KBM-7 (cell line): Measurements from ENCODE around the gene MPZL3.

Experiments used
- DNase-seq: peaks from one replicate; pipeline ENCODE4 v3.0.0-alpha.2; 2015
- in situ Hi-C: fragments of 300-500 bp; cut with MboI; formaldehyde crosslinking; loops from 2 replicates; pipeline ENCODE4 v1.14.3; 2020; ENCODE audit warnings: low sequenced_read_pairs, low pct_unique_long_range_greater_than_20kb, mixed read lengths

Gene MPZL3

DNA sequence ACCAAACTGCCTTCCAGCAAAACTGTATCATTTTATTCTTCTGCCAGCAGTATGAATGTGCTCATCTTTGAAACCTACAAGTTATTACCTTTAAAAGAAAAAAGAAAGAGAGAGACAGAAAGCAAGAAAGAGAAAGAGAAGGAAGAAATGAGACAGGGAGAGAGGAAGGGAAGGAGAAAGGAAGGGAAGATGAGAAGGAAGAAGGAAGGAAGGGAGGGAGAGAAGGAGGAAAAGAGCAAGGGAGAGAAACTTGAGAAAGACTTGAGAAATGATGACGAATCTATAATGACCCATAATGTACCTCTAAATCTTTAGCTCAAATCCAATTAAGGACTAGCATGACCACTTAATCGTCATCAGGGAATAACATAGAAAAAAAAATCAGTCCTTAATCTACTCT, 16.0 kb downstream of the MPZL3 start:
- DNase-seq: no peak

DNA sequence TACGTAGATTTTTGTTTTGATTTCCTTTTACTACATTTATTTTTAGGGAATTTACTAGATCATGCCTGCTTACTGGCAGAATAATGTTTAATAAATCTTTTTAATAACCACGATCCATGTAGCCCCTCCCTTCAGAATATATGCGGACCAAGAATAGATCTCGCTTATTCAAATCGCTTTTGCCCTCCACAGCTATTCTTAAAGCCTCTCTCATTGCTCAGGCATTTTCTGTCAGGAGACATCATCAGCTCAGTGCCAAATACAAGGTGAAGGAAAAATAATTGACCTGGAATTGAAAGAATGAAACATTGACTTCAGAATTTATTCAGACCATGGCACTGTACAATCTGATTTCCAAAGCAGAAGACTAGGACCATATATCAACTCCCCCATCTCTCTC, 17.3 kb downstream of the MPZL3 start:
- no peak for DNase-seq
- in situ Hi-C loops: no loop called here

More for the DNA sequence above, 16.0 kb downstream of the MPZL3 start:
- in situ Hi-C loops: no loop called here

DNA sequence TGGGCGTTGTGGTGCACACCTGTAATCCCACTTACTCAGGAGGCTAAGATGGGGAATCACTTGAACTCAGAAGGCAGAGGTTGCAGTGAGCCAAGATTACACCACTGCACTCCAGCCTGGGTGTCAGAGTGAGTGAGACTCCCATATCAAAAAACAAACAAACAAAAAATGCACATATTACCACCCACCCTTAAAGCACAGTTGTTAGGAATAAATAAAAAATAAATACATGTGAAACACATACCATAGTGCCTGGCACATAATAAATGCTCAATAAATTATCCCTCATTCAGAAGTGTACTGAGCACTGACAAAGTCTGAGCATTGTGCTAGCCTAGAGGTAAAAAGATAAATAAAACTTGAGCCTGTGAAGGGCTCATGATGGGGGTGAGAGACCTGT, 18.3 kb downstream of the MPZL3 start:
- in situ Hi-C loops: no loop called here

DNA sequence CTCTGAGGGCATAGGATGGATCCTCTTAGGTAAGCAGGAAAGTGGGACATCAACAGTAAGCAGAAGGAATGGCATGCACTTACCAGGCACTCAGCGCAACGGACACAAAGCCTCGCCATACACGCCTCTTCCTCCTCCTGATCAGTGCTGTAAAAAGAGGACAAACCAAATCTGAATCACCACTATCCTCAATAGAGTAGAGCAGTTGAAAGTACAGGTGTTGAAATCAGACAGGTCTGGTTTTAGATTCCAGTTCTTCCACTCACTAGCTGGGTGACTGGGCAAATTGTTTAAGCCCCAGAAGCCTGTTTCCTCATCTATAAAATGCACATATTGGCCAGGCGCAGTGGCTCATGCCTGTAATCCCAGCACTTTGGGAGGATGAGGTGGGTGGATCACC, 18.8 kb downstream of the MPZL3 start:
- in situ Hi-C loops: no loop called here
- DNase-seq: no peak

More for the DNA sequence above, 18.3 kb downstream of the MPZL3 start:
- no peak for DNase-seq

DNA sequence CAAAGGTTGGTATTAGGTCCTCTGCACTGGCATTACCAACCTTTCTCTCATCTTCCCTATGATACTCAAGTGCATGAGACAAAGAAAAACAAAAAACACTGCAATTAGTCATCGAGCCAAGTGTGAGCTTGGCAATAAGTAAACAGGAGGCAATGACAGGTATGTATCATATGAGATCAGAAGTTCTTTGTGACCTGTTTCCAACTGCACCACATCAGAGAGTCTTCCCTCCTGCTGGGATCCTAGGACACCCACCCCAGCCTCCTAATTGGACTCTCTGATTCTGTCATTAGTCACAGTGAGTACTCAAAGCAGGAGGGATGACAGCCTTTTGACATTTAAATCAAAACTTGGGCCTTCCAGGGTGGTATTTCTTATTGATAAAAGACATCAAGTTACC, 19.5 kb downstream of the MPZL3 start:
- DNase-seq: no peak
- in situ Hi-C loops: no loop called here

DNA sequence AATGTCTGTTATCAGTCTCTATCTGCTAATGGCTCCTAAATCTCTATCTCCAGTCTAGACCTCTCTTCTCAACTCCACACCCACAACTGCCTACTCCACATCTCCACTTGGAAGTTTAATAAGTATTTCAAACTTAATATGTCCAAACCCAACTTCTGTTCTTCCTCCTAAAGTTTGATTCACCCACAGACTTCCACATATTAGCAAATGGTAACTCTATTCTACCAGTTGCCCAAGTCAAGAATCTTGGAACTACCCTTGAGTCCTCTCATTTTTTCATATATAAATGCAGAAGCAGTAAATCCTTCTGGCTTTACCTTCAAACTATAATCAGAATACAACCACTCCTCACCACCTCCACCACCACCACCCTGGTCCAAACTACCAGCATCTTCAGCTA, 20.7 kb downstream of the MPZL3 start:
- DNase-seq: no peak
- in situ Hi-C loops: no loop called here

DNA sequence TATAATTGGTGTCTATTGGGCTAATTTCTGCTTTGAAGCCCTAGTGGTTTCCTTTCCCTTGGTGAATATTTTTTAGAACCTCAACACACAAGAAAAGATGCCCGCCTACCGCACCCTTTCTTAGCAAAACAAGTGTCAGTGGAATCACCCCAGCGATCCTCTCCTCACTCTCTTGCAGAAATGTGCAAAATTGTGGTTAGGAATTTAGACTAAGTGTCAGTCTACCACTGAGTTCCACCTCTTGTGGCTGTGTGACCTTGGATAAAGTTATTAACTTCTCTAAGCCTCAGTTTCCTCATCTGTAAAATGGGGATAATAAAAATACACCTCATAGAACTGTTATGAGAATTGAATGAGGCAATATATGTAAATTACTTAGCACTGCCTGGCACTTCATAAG, 22.1 kb downstream of the MPZL3 start:
- no peak for DNase-seq
- in situ Hi-C loops: no loop called here

DNA sequence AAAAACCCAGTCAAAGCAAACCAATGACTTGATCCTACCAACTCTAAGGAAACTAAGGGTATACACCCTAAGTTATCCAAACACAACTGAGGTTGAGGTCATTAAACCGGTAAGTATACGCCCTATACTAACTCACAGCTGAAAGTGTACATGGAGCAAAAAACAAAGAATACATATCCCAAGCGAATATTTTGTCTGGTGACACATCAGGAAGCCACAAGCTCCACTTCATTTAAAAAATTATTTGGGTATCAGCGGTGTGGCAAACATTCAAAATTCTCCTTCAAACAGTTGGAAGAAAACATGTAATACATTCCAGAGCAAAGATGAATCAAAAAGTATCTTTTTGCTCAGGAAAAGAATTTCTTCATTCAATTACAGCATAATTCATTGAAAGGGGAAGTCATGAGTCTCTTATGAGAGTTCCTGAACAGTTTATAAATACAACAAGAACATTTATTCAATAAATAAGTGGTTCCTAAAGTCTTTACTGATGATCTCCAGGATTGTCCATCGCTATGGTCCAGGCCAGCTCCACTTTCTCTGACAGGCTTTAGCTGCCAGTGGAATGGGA, 22.8 kb downstream of the MPZL3 start:
- no peak for DNase-seq
- in situ Hi-C loops: no loop called here

DNA sequence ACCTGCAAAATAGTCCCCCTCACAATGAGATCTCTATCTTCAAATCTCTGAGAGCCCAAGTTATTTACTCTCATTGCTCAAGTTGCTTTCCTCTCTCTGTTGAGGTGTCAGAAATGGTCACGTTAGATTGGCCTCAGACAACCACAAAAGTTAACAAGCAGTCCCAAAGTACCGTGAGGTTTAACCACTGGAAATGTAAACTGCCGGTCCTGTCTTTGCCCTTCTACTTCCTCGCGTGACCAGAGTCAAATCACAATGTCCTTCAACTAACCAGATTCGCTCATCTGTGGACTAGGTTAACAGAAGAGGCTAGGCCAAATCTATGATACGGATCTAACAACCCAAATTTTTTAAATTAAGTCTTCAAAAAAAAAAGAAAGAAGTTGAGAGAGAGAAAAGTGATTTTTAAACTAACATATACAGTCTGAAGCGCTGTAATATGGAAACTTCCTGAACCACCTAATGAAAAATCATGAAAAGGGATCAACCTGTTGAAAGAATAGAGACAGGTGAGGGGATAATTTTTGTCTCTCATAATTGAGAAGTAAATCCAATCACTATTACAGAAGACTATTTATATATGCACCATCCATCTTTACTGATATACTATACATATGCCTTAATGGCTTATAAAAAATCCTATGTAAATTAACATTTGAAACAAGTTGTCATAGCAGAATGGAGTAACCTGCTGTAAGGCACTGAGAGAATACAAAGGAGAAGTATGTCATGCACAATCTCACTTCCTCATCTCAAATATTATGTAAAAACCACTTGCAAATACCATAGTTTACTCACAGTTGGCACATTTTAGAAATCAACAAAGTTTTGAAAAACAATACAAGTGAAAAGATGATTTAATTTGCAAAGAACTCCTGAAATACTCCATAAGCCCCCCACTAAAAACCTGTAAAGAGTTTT, 24.0 kb downstream of the MPZL3 start:
- peak; percentile 87 for DNase-seq

DNA sequence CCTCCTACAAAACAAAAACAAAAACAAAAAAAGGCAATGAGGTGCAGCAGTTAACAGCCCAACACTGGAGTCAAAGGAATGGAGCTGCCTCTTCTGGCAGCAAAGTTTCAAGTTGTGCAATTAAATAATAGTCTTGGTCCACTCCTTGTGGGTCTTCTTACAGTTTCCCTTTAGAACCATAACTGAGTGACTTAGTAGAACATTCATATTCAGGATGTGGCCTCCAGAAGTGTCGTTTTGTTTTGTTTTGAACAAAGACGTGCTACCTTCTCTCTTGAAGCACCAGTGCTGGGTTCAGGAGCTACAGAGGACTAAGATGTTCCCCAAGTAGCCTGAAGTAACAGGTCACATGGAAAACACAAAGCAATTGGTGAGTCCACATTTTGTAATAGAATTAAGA, 25.4 kb downstream of the MPZL3 start:
- in situ Hi-C loops: no loop called here
- no peak for DNase-seq

More for the DNA sequence above, 24.0 kb downstream of the MPZL3 start:
- in situ Hi-C loops: no loop called here

DNA sequence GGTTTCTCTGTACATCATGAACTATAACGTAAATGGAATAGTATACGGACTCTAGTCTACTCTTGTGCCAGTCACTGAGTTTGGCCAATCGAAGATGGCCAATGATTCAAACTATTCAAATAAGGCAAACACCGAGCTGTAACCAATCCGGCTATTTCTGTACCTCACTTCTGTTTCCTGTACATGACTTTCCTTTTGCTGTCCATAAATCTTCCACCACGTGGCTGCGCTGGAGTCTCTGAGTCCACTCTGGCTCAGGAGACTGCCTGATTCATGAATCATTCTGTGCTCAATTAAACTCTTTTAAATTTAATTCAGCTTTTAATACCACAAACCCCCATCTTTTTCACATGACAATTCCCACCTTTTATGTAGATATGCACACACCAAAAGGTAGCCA, 25.9 kb downstream of the MPZL3 start:
- in situ Hi-C loops: no loop called here

DNA sequence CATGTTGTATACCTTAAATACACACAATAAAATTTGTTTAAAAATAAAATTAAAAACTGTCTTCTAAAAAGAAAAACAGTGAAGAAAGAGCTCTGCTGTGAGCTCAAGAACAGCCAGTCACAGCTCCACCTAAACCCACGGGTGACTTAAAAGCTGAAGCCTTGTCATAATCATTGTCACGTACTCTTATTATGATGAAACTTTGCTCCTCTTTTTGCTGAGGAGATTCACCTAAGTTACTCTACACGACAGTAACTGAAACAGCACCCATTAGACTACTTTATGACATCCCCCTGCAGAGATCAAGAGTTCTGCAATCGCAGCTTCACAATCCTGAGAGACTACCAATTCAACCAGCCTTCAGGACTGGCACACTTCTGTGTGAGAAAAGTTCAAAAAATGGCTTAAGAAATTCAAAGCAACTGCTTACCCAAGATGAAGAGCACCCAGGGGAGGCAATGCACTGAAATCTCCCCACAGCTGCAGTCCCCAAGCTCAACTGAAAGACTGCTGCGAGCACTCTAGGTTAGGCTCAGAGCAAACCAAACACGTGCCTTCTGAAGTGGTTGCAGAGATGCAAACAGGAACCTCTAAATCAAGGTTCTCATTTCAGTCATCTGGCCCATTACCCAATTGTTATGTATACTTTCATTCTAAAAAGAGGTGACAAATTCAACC, 27.5 kb downstream of the MPZL3 start, which contains the start of gene JAML:
TSS of gene JAML (minus strand) at position 501 of the 678 bp plus-strand sequence. CDS start 10,145 bp downstream, outside the sequence.
- DNase-seq: no peak
- in situ Hi-C loops: no loop called here

More for the DNA sequence above, 25.9 kb downstream of the MPZL3 start:
- DNase-seq: peak; percentile 63

DNA sequence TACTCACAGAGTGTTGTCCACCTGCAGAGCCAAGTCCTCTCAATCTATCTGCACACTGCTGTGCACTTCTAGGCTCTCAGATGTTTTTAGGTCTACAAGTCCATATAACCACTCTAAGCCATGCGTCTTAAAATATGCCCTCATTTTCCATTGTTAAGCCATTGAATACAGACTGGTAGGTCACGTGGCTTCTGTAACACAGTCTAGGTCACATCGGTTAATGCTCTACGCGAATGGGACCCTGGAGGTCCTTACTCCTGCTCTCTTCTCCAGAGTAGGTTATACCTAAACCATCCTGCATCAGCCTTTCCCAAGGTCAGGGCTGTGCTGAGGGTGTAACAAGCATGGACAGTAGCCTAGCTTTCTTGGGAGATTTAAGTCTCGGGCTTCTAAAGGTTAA, 28.2 kb downstream of the MPZL3 start:
- in situ Hi-C loops: no loop called here
- DNase-seq: no peak

DNA sequence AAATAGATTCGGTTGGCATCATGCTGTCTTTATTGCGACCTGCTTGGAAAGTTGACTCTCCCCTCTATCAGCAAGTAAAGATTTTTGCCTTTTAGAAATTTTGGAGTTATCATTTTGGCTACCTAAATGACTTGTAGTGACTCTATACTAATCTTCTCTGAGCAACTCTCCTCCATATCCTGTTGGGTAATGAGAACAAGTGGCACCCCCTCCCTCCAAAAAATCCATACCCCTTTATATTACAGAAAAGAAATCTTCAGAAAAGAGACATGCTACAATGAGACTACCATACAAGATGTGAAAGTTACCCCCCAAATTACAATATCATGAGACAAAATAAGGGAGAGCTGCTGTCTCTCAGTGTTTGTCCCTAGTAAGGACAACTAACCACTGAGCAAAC, 28.6 kb downstream of the MPZL3 start:
- in situ Hi-C loops: no loop called here
- DNase-seq: no peak

DNA sequence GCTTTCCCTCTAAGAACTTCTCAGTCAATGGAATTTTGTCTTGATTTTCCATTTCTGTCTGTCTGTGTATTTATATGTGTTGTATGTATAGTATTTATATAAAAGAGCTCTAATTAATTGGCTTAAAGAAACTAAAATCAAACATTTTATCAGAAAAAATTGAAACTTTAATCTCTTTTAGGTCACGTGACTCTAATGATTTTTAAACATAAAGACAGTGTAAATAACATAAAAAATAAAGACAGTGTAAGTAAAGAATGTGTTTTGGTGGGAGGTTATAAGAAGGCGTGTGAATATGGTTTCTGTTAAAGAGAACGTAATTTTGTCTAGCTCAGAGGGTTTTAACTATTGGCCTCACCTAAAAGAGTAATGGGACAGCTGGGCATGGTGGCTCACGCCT, 29.7 kb downstream of the MPZL3 start:
- no peak for DNase-seq
- in situ Hi-C loops: no loop called here

DNA sequence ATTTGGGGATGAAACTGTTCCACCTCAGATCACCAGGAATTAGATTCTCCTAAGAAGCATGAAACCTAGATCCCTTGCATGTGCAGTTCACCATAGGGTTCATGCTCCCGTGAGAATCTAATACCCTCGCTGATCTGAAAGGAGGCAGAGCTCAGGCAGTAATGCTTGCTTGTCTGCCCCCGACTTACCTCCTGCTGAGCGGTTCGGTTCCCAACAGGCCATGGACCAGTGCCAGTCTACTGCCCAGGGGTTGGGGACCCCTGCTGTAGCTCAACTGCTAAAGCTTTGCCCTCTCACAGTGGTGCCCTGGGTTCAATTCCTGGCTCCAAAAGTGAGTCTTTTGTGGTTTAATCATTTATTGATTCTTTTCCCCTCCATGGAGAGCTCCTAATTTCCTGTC, 30.7 kb downstream of the MPZL3 start:
- in situ Hi-C loops: no loop called here
- no peak for DNase-seq

DNA sequence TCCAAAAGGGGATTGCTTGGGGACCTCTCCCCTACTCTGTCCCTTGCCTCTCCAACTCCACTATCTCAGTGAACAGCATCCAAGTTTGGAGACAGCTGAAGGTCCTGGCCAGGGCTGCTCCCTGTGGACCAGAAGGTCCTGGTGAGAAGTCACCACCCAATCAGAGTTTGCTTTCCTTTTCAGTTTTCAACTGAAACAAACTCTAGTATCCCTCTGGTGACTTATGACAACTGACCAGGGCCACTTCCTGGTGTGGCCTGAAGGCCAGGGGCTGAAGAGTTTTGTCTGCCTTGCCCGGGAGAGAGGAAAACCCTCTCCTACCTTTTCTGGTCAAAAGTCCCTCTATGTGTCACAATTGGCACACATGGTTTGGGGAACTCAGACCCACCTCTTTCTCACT, 32.4 kb downstream of the MPZL3 start:
- in situ Hi-C loops: no loop called here

DNA sequence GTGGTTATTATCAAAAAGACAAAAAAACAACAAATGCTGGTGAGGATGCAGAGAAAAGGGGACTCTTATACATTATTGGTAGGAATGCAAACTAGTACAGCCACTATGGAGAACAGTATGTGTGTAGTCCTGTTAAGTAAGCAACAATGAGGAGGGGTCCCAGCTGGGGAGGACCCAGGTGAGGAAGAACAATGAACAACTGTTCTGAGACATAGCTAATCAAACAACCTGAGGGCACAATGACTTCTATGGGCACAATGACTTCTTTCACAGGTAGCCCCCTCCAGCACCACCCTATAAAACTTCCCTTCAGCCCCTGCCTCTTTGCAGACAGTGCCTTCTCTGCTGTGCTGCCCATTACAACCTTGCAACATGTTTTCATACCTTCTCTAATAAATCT, 32.9 kb downstream of the MPZL3 start:
- in situ Hi-C loops: no loop called here
- no peak for DNase-seq

More for the DNA sequence above, 32.4 kb downstream of the MPZL3 start:
- DNase-seq: no peak

DNA sequence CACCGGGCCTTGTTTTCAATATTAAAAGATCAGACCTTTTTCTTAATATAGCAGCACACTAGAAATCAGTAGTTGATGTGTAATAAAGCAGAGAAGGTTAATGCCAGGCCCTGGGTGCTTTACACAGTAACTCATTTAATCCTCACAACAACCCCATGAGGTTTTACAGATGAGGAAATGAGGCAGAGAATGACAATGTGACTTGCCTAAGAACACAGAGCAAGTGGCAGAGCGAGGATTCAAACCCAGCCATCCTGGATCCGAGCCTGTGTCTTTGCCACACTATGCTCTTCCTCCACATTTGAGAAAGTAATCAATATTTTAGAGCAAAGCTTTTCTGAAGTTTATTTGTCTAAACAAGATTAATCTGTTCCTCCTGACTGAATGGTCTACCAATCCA, 34.6 kb downstream of the MPZL3 start:
- no peak for DNase-seq
- in situ Hi-C loops: no loop called here
